Calu3 (cell line): ENCODE results near the gene CCDC177. TPM values are rescaled to one million over a fixed set of nuclear protein-coding genes. Genes with fewer than 3 reads are reported as not detected.

ENCODE experiments used
- BruUV-seq: library from RNA; stranded (reverse); fragments of 400-500 nt; replicated peaks from 2 replicates; lab custom pipeline; 2021; lab: Mats Ljungman, UMichigan
- CTCF ChIA-PET: fragments of 300-600 bp; sonication (Branson Sonifier 250); formaldehyde crosslinking; loops from one replicate; lab custom pipeline; 2022; ENCODE audit warnings: antibody characterized with exemption; lab: Charles Lee
- DNase-seq: peaks from one replicate; pipeline ENCODE4 v3.0.0; 2022
- H3K27ac Mint-ChIP-seq: one replicate; pipeline ENCODE4 v1.8.0; 2022; ENCODE audit warnings: mixed read lengths; ENCODE audit not compliant: unreplicated experiment
- H3K27me3 Mint-ChIP-seq: one replicate; pipeline ENCODE4 v1.8.0; 2022; ENCODE audit warnings: mixed read lengths; ENCODE audit not compliant: unreplicated experiment
- H3K36me3 Mint-ChIP-seq: one replicate; pipeline ENCODE4 v1.8.0; 2022; ENCODE audit warnings: mild to moderate bottlenecking, moderate library complexity, mixed read lengths; ENCODE audit not compliant: insufficient read depth, unreplicated experiment
- H3K4me1 Mint-ChIP-seq: one replicate; pipeline ENCODE4 v1.8.0; 2022; ENCODE audit warnings: mild to moderate bottlenecking, low read depth, mixed read lengths; ENCODE audit not compliant: unreplicated experiment
- H3K4me3 Mint-ChIP-seq: one replicate; pipeline ENCODE4 v1.8.0; 2022; ENCODE audit warnings: mild to moderate bottlenecking, low read depth, moderate library complexity, mixed read lengths; ENCODE audit not compliant: unreplicated experiment
- H3K9me3 Mint-ChIP-seq: one replicate; pipeline ENCODE4 v1.8.0; 2022; ENCODE audit warnings: low read depth, mixed read lengths; ENCODE audit not compliant: unreplicated experiment
- CTCF ChIP-seq: fragments of 200-600 bp; IDR thresholded peaks from one replicate; pipeline ENCODE4 v1.8.0; 2022; ENCODE audit warnings: antibody characterized with exemption; ENCODE audit not compliant: unreplicated experiment
- intact Hi-C: fragments of 100-400 bp; cut with micrococcal nuclease; formaldehyde crosslinking; loops from one replicate; pipeline ENCODE4 v1.10.0; 2022; ENCODE audit not compliant: unreplicated experiment
- total RNA-seq: library from RNA; stranded (reverse); gene quantifications from 2 replicates; pipeline ENCODE4 v1.2.3, GENCODE V29; 2022

Gene CCDC177
- total RNA-seq, 1 experiment from 2014 or later: not detected

GRCh38 chr14:69587389-69587788 is 12.7 kb upstream of the CCDC177 start:
- no peak for TF ChIP-seq CTCF
- no TSS peak for BruUV-seq
- Mint-ChIP-seq H3K4me3 (no peak overlapping the region), H3K4me1 (no peaks in the 10 kb centered on the region), H3K27me3 (no peaks in the 10 kb centered on the region), H3K27ac (no peak overlapping the region), H3K9me3 (no peaks in the 10 kb centered on the region), H3K36me3 (no peaks in the 10 kb centered on the region)
- intact Hi-C loops: no loop called here
- DNase-seq: no peak
- CTCF ChIA-PET: no interaction called here

- no peak overlapping the region for H3K27ac Mint-ChIP-seq
Observed at GRCh38 chr14:69586404-69586803, 11.7 kb upstream of the CCDC177 start.

GRCh38 chr14:69584389-69584788 is 9.7 kb upstream of the CCDC177 start:
- Mint-ChIP-seq H3K9me3 (no peaks in the 10 kb centered on the region), H3K27me3 (no peaks in the 10 kb centered on the region), H3K27ac (no peak overlapping the region), H3K4me3 (no peak overlapping the region), H3K36me3 (no peaks in the 10 kb centered on the region), H3K4me1 (peaks cover 7% of the 10 kb centered on the region)
- CTCF ChIA-PET: interaction anchor here (0.6 to 1.4 kb wide), 3 partner anchors 46 to 142 kb away, joined by 4 to 7 read pairs (median 5); no protein-coding TSS in a partner anchor
- no peak for TF ChIP-seq CTCF
- no TSS peak for BruUV-seq
- intact Hi-C loops: no loop called here
- DNase-seq: no peak

More at GRCh38 chr14:69586404-69586803, 11.7 kb upstream of the CCDC177 start:
- no peak for DNase-seq
- Mint-ChIP-seq H3K4me3 (no peak overlapping the region), H3K36me3 (no peaks in the 10 kb centered on the region), H3K27me3 (no peaks in the 10 kb centered on the region), H3K4me1 (no peaks in the 10 kb centered on the region), H3K9me3 (no peaks in the 10 kb centered on the region)
- TF ChIP-seq CTCF: no peak
- CTCF ChIA-PET: no interaction called here
- BruUV-seq: no TSS peak
- intact Hi-C loops: no loop called here

GRCh38 chr14:69582829-69583228 is 8.2 kb upstream of the CCDC177 start:
- CTCF ChIA-PET: no interaction called here
- TF ChIP-seq CTCF: no peak
- Mint-ChIP-seq H3K36me3 (no peaks in the 10 kb centered on the region), H3K27me3 (no peaks in the 10 kb centered on the region), H3K27ac (no peak overlapping the region), H3K4me3 (no peak overlapping the region), H3K4me1 (peaks cover 8% of the 10 kb centered on the region), H3K9me3 (no peaks in the 10 kb centered on the region)
- intact Hi-C loops: no loop called here
- BruUV-seq: no TSS peak
- DNase-seq: no peak
